Esophagus muscularis mucosa (tissue), 4 donors: ENCODE results near the gene PCDHA5. TPM values are rescaled to one million over a fixed set of nuclear protein-coding genes. Genes with fewer than 3 reads are reported as not detected.
A peak's percentile ranks its signal among the peaks of the same experiment; 100 is the strongest.
"Not testable (repeated sequence)": the region's sequence is repeated elsewhere in the genome, so short reads cannot be mapped to it uniquely, and the experiment has no call there.

Source experiments
- DNase-seq: peaks from one replicate; pipeline ENCODE4 v3.0.0-alpha.2; 2017; ENCODE audit errors: extremely low spot score
- H3K27ac ChIP-seq, 4 donors: fragments of 200-600 bp; sonication (generic); replicated peaks in 1 of 4; 1 replicate in 3 of 4; 2 replicates in 1 of 4; pipeline ENCODE4 v1.5.1; 2016 to 2019; ENCODE audit warnings: mild to moderate bottlenecking in 1 of 4
- H3K27me3 ChIP-seq, 4 donors: fragments of 200-600 bp; sonication (generic); one replicate each; pipeline versions ENCODE4 v1.5.1 to v1.6.0; 2016 to 2019
- H3K36me3 ChIP-seq, 4 donors: fragments of 200-600 bp; sonication (generic); one replicate each; pipeline ENCODE4 v1.5.1; 2016 to 2019
- H3K4me1 ChIP-seq, 4 donors: fragments of 200-600 bp; sonication (generic); one replicate each; pipeline ENCODE4 v1.5.1; 2016 to 2019
- H3K4me3 ChIP-seq, 4 donors: fragments of 200-600 bp; sonication (generic); 1 replicate in 2 of 4; 2 replicates in 2 of 4; pipeline ENCODE4 v1.5.1; 2016 to 2019; ENCODE audit warnings: mild to moderate bottlenecking in 4 of 4, moderate library complexity in 1 of 4
- H3K9me3 ChIP-seq, 4 donors: fragments of 200-600 bp; sonication (generic); 1 replicate in 3 of 4; 2 replicates in 1 of 4; pipeline ENCODE4 v1.5.1; 2016 to 2019
- CTCF ChIP-seq, 3 experiments: fragments of 200-600 bp in 2 of 3; fragments of 450-650 bp in 1 of 3; sonication (generic) in 2 of 3; IDR thresholded peaks; one replicate each; pipeline ENCODE4 v1.5.1; 2017 to 2019; ENCODE audit warnings: antibody characterized with exemption in 3 of 3, mild to moderate bottlenecking in 2 of 3, moderate library complexity in 1 of 3
- EP300 ChIP-seq: sonication (generic); formaldehyde crosslinking; IDR thresholded peaks from one replicate; pipeline ENCODE4 v1.6.1; 2017; ENCODE audit warnings: antibody characterized with exemption
- POLR2A ChIP-seq: fragments of 450-650 bp; IDR thresholded peaks from one replicate; pipeline ENCODE4 v1.6.1; 2017; ENCODE audit warnings: antibody characterized with exemption, moderate library complexity, mild to moderate bottlenecking, low read depth
- POLR2AphosphoS5 ChIP-seq, 2 donors: sonication (generic); formaldehyde crosslinking; IDR thresholded peaks; one replicate each; pipeline ENCODE4 v1.6.1; 2017; ENCODE audit warnings: antibody characterized with exemption in 2 of 2
- WGBS: methylation state at CpG from one replicate; pipeline ENCODE4 v1.1.5; 2018; 5-methylcytosine and 5-hydroxymethylcytosine counted together
- intact Hi-C: fragments of 100-400 bp; cut with DNase I; formaldehyde crosslinking; loops from one replicate; pipeline ENCODE4 v1.15.1; 2023
- total RNA-seq, 4 donors: library from RNA; depleted of rRNA; stranded (reverse); fragments of >200 nt; gene quantifications; one replicate each; pipeline versions ENCODE4 v1.1.0 to v1.2.1, GENCODE V29; 2016

Gene PCDHA5
- total RNA-seq, 4 donors from 2014 or later, result 0.17 to 0.69 (median 0.30) TPM

DNA sequence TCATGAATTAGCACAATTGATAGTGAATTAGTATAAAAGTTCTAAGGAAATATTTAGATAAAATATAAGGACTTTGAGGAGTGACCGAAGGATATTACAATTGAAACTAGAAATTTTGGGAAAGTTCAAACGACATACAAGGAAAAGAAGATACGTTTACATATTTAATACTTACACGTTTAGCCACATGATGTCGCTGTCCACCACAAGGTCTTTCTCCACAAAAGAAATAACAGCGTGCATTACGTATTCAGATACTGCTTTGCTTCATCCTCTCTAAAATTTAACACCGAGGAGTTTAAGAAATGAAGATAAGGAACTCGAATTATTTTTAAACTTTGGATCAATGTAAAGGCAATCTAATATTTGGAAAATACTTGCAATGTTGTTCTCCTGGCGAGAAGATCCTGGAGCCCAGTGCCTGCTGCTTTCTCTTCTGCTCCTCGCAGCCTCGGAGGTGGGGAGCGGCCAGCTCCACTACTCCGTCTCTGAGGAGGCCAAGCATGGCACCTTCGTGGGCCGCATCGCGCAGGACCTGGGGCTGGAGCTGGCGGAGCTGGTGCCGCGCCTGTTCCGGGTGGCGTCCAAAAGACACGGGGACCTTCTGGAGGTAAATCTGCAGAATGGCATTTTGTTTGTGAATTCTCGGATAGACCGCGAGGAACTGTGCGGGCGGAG is 20.5 kb upstream of the PCDHA5 start, which contains the start of gene PCDHA3:
TSS of gene PCDHA3 (plus strand) at position 242 of the 678 bp plus-strand sequence.
- peaks cover 0 to 48% (median 0%) of the 10 kb centered on the region in 4 donors for H3K27me3 ChIP-seq
- intact Hi-C loops, result no loop called here
- H3K4me3 ChIP-seq, result peak within 1 kb of the TSS; percentile 33 to 52 (median 45)
- H3K27ac ChIP-seq, result peak within 1 kb of the TSS in 1 of 4 donors; percentile 22
- no peak for DNase-seq
- peaks cover 0 to 46% (median 42%) of the 10 kb centered on the region in 4 donors for H3K9me3 ChIP-seq
- H3K4me1 ChIP-seq, result no peaks in the 10 kb centered on the region
- H3K36me3 ChIP-seq, result no peaks in the 10 kb centered on the region
- WGBS, result 22% methylated on average over 29 of the region's 29 CpGs
- TF ChIP-seq CTCF (IDR thresholded peaks at IDR 0.05), result peak; percentile 20 to 30 (median 27)
- TF ChIP-seq EP300, result no peak

- Histone ChIP-seq H3K27ac (peak overlapping the region in 1 of 4 donors; percentile 22), H3K36me3 (no peaks in the 10 kb centered on the region), H3K4me3 (peak overlapping the region; percentile 33 to 52 (median 45)), H3K9me3 (peaks cover 0 to 44% (median 38%) of the 10 kb centered on the region in 4 donors), H3K4me1 (no peaks in the 10 kb centered on the region), H3K27me3 (peaks cover 0 to 48% (median 0%) of the 10 kb centered on the region in 4 donors)
- TF ChIP-seq CTCF (IDR thresholded peaks at IDR 0.05) (peak in 1 of 3 experiments; percentile 26), POLR2AphosphoS5 (IDR thresholded peaks at IDR 0.05) (no peak)
- WGBS, result 14% methylated on average over 16 of the region's 16 CpGs
- no peak for DNase-seq
- intact Hi-C loops, result no loop called here
Observed at GRCh38 chr5:140801494-140801841, 19.9 kb upstream of the PCDHA5 start.

GRCh38 chr5:140802381-140802780 is 19.0 kb upstream of the PCDHA5 start:
- H3K27ac ChIP-seq, DNase-seq, intact Hi-C loops, H3K36me3 ChIP-seq, H3K4me1 ChIP-seq, H3K4me3 ChIP-seq: not testable (repeated sequence)
- 32% methylated on average over 5 of the region's 45 CpGs for WGBS
- H3K27me3 ChIP-seq, result peaks cover 0 to 50% (median 0%) of the 10 kb centered on the region in 4 donors
- peaks cover 0 to 43% (median 35%) of the 10 kb centered on the region in 4 donors for H3K9me3 ChIP-seq

GRCh38 chr5:140802781-140803271 is 18.6 kb upstream of the PCDHA5 start:
- Histone ChIP-seq H3K36me3 (no peaks in the 10 kb centered on the region), H3K27me3 (peaks cover 0 to 52% (median 0%) of the 10 kb centered on the region in 4 donors), H3K27ac (no peak overlapping the region), H3K4me3 (no peak overlapping the region), H3K4me1 (no peaks in the 10 kb centered on the region), H3K9me3 (peaks cover 0 to 47% (median 39%) of the 10 kb centered on the region in 4 donors)
- TF ChIP-seq POLR2AphosphoS5 (IDR thresholded peaks at IDR 0.05), result no peak
- no peak for TF ChIP-seq EP300
- no peak for TF ChIP-seq POLR2A
- TF ChIP-seq CTCF (IDR thresholded peaks at IDR 0.05), result no peak
- intact Hi-C loops, result no loop called here
- WGBS, result 46% methylated on average over 31 of the region's 53 CpGs
- DNase-seq, result no peak

DNA sequence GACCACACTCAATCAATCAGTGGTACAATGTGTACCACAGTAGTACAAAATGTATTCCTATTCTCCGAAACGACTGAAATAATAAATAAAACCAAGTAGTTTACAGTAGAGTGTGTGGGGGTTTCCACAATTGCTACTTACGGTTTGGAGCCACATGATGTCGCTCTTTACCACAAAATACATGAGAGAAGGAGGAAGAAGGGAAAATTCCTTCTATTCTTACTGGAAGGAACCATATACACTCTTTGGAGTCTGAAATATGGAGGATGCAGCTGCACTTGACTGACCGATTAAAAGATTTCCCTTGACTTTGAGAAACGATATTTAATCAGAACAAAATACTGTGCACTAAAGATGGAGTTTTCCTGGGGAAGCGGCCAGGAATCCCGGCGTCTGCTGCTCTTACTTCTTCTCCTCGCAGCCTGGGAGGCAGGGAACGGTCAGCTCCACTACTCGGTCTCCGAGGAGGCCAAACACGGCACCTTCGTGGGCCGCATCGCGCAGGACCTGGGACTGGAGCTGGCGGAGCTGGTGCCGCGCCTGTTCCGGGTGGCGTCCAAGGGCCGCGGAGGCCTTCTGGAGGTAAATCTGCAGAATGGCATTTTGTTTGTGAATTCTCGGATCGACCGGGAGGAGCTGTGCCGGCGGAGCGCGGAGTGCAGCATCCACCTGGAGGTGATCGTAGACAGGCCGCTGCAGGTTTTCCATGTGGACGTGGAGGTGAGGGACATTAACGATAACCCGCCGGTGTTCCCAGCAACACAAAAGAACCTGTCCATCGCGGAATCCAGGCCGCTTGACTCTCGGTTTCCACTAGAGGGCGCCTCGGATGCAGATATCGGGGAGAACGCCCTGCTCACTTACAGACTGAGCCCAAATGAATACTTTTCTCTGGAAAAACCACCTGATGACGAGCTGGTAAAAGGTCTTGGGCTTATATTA is 14.3 kb upstream of the PCDHA5 start, which contains the start of gene PCDHA4:
TSS of gene PCDHA4 (plus strand) at position 235 of the 942 bp plus-strand sequence.
- TF ChIP-seq EP300, result no peak
- peak in 2 of 3 experiments; percentile 23 to 39 for TF ChIP-seq CTCF (IDR thresholded peaks at IDR 0.05)
- no peak within 1 kb of the TSS for H3K27ac ChIP-seq
- peaks cover 0 to 48% (median 0%) of the 10 kb centered on the region in 4 donors for H3K27me3 ChIP-seq
- WGBS, result 20% methylated on average over 31 of the region's 47 CpGs
- no peaks in the 10 kb centered on the region for H3K4me1 ChIP-seq
- peaks cover 0 to 57% (median 47%) of the 10 kb centered on the region in 4 donors for H3K9me3 ChIP-seq
- no peaks in the 10 kb centered on the region for H3K36me3 ChIP-seq
- intact Hi-C loops, result no loop called here
- DNase-seq, result no peak
- H3K4me3 ChIP-seq, result peak within 1 kb of the TSS; percentile 22 to 54 (median 44)

- H3K4me3 ChIP-seq, intact Hi-C loops, DNase-seq, H3K4me1 ChIP-seq, H3K36me3 ChIP-seq, H3K27ac ChIP-seq: not testable (repeated sequence)
- 64% methylated on average over 29 of the region's 62 CpGs for WGBS
- peaks cover 0 to 44% (median 35%) of the 10 kb centered on the region in 4 donors for H3K9me3 ChIP-seq
- H3K27me3 ChIP-seq, result peaks cover 0 to 35% (median 0%) of the 10 kb centered on the region in 4 donors
Observed at GRCh38 chr5:140808241-140808888, 13.0 kb upstream of the PCDHA5 start.
